ENCODE results near the gene AKAP7.
A peak's percentile ranks its signal among the peaks of the same experiment; 100 is the strongest.

Gene AKAP7

GRCh38 chr6:131116755-131117360 is 18.4 kb upstream of the AKAP7 start:
- H3K36me3 ChIP-seq: no peaks in the 10 kb centered on the region
- no peaks in the 10 kb centered on the region for H3K27me3 ChIP-seq (ENCODE audit: insufficient read depth, low read depth, severe bottlenecking)
- 0 out of 2 replicates have a peak, but pooled peaks have one; percentile 11 for TF ChIP-seq CTCF (IDR thresholded peaks at IDR 0.05; ENCODE audit: low read depth, low read length)
- no peak overlapping the region for H3K27ac ChIP-seq
- DNase-seq: no peak
- no peak overlapping the region for H3K4me3 ChIP-seq (ENCODE audit: low read depth, low read length)
- peaks cover 3% of the 10 kb centered on the region for H3K9me3 ChIP-seq (ENCODE audit: severe bottlenecking)

- H3K27ac ChIP-seq: no peak overlapping the region
- peaks cover 3% of the 10 kb centered on the region for H3K9me3 ChIP-seq (ENCODE audit: severe bottlenecking)
- no peak for DNase-seq
- H3K4me3 ChIP-seq (ENCODE audit: low read depth, low read length): no peak overlapping the region
- no peaks in the 10 kb centered on the region for H3K27me3 ChIP-seq (ENCODE audit: insufficient read depth, low read depth, severe bottlenecking)
- TF ChIP-seq CTCF (IDR thresholded peaks at IDR 0.05; ENCODE audit: low read depth, low read length): no peak
- H3K36me3 ChIP-seq: no peaks in the 10 kb centered on the region
Observed at GRCh38 chr6:131117878-131118277, 17.4 kb upstream of the AKAP7 start.

GRCh38 chr6:131122007-131122406 is 13.3 kb upstream of the AKAP7 start:
- H3K27ac ChIP-seq: no peak overlapping the region
- no peaks in the 10 kb centered on the region for H3K36me3 ChIP-seq
- no peak for TF ChIP-seq CTCF (IDR thresholded peaks at IDR 0.05; ENCODE audit: low read depth, low read length)
- H3K4me3 ChIP-seq (ENCODE audit: low read depth, low read length): no peak overlapping the region
- DNase-seq: no peak
- no peaks in the 10 kb centered on the region for H3K27me3 ChIP-seq (ENCODE audit: insufficient read depth, low read depth, severe bottlenecking)
- H3K9me3 ChIP-seq (ENCODE audit: severe bottlenecking): peaks cover 3% of the 10 kb centered on the region

- H3K4me3 ChIP-seq (ENCODE audit: low read depth, low read length): no peak overlapping the region
- H3K27ac ChIP-seq: no peak overlapping the region
- no peak for DNase-seq
- H3K36me3 ChIP-seq: no peaks in the 10 kb centered on the region
- peaks cover 2% of the 10 kb centered on the region for H3K9me3 ChIP-seq (ENCODE audit: severe bottlenecking)
- H3K27me3 ChIP-seq (ENCODE audit: insufficient read depth, low read depth, severe bottlenecking): no peaks in the 10 kb centered on the region
- TF ChIP-seq CTCF (IDR thresholded peaks at IDR 0.05; ENCODE audit: low read depth, low read length): no peak
Observed at GRCh38 chr6:131122516-131122915, 12.8 kb upstream of the AKAP7 start.

- TF ChIP-seq CTCF (IDR thresholded peaks at IDR 0.05; ENCODE audit: low read depth, low read length): no peak
- H3K27me3 ChIP-seq (ENCODE audit: insufficient read depth, low read depth, severe bottlenecking): no peaks in the 10 kb centered on the region
- H3K27ac ChIP-seq: no peak overlapping the region
- H3K4me3 ChIP-seq (ENCODE audit: low read depth, low read length): no peak overlapping the region
- no peak for DNase-seq
- no peaks in the 10 kb centered on the region for H3K9me3 ChIP-seq (ENCODE audit: severe bottlenecking)
- no peaks in the 10 kb centered on the region for H3K36me3 ChIP-seq
Observed at GRCh38 chr6:131124336-131125071, 10.8 kb upstream of the AKAP7 start.
